ENCODE data around the gene SKI. TPM values are rescaled to one million over a fixed set of nuclear protein-coding genes. Genes with fewer than 3 reads are reported as not detected.
A peak's percentile ranks its signal among the peaks of the same experiment; 100 is the strongest.

SKI gene
- total RNA-seq, 1 experiment from 2014 or later: 89.5 TPM

DNA sequence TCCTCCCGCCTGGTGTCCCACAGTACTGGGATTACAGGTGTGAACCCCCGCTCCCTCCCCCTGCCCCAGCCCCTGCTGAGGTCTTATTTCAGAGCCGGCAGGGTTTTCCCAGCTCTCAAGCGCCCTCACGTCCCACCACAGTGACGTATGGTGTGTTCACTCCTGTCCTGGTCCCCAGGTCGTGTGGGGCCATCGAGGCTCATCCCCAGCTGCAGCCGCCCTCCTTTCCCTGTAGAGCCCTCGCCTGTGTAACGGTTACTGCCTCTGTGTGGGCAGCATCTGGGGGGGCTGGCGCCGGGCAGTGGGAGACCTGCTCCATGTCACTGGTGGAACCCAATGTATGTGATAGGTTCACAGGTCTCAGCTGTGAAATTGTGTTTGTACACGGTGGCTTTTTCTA, 23.2 kb downstream of the SKI start:
- Mint-ChIP-seq H3K36me3 (ENCODE audit: insufficient read depth in 1 of 3, low read depth in 3 of 3) (peaks cover 12 to 21% (median 19%) of the 10 kb centered on the region in 3 experiments), H3K4me3 (no peak overlapping the region; a peak in 1 of 5 replicates), H3K9me3 (peaks cover 3 to 4% of the 10 kb centered on the region in 2 experiments; a peak in 2 of 5 replicates), H3K27ac (peak overlapping the region in 2 of 3 experiments; percentile 21 to 97; a peak in 3 of 7 replicates), H3K4me1 (peaks cover 56% of the 10 kb centered on the region in 2 experiments), H3K27me3 (ENCODE audit: low read depth) (no peaks in the 10 kb centered on the region)
- DNase-seq: no peak
- Histone ChIP-seq H3K9me3 (ENCODE audit: control insufficient read depth, low read depth, low read length) (no peaks in the 10 kb centered on the region), H3K27me3 (ENCODE audit: insufficient read depth, low read length) (no peaks in the 10 kb centered on the region), H3K9ac (ENCODE audit: extremely low read depth, insufficient read length, low read length) (no peak overlapping the region), H2AK5ac (ENCODE audit: insufficient read length, low read length) (no peak overlapping the region), H3K79me2 (ENCODE audit: insufficient read depth, low read length) (peaks cover 66% of the 10 kb centered on the region; the same call in 1 of the 2 replicates), H3K4ac (ENCODE audit: low read depth, low read length) (no peak overlapping the region), H4K5ac (ENCODE audit: insufficient read length, low read depth, low read length) (no peak overlapping the region), H4K8ac (replicated peaks; ENCODE audit: insufficient read length, low read depth, low read length) (no peak overlapping the region), H3K79me1 (ENCODE audit: insufficient read depth, low read depth, low read length, poor library complexity, severe bottlenecking) (peaks cover 7% of the 10 kb centered on the region), H2BK120ac (ENCODE audit: low read depth, low read length, poor library complexity, severe bottlenecking) (no peak overlapping the region), H3K4me1 (ENCODE audit: insufficient read depth, low read length) (peaks cover 22% of the 10 kb centered on the region), H3K18ac (ENCODE audit: insufficient read length, low read depth, low read length) (no peak overlapping the region), H3K14ac (ENCODE audit: insufficient read depth, low read length) (no peak overlapping the region), H3K4me2 (ENCODE audit: insufficient read depth, insufficient read length, low read length) (no peak overlapping the region), H3T11ph (ENCODE audit: low read length) (no peak overlapping the region), H3K23ac (ENCODE audit: insufficient read length, low read depth, low read length) (no peak overlapping the region), H4K91ac (ENCODE audit: insufficient read length, low read depth, low read length) (no peak overlapping the region), H4K20me1 (ENCODE audit: control insufficient read depth, insufficient read depth, insufficient read length) (peaks cover 3% of the 10 kb centered on the region), H2BK15ac (ENCODE audit: low read depth, low read length) (no peak overlapping the region), H2AFZ (ENCODE audit: low read length) (no peak overlapping the region), H2BK5ac (ENCODE audit: insufficient read length, low read length) (no peak overlapping the region), H3K56ac (ENCODE audit: insufficient read length, low read depth, low read length) (no peak overlapping the region), H3K23me2 (ENCODE audit: insufficient read length, low read depth, low read length, poor library complexity, severe bottlenecking) (no peaks in the 10 kb centered on the region), H3K27ac (ENCODE audit: insufficient read length, low read depth, low read length) (no peak overlapping the region), H2BK12ac (ENCODE audit: insufficient read length, low read depth, low read length) (no peak overlapping the region), H2BK20ac (ENCODE audit: low read depth, low read length, poor library complexity, severe bottlenecking) (no peak overlapping the region)
- TF ChIP-seq, protein P1, sequence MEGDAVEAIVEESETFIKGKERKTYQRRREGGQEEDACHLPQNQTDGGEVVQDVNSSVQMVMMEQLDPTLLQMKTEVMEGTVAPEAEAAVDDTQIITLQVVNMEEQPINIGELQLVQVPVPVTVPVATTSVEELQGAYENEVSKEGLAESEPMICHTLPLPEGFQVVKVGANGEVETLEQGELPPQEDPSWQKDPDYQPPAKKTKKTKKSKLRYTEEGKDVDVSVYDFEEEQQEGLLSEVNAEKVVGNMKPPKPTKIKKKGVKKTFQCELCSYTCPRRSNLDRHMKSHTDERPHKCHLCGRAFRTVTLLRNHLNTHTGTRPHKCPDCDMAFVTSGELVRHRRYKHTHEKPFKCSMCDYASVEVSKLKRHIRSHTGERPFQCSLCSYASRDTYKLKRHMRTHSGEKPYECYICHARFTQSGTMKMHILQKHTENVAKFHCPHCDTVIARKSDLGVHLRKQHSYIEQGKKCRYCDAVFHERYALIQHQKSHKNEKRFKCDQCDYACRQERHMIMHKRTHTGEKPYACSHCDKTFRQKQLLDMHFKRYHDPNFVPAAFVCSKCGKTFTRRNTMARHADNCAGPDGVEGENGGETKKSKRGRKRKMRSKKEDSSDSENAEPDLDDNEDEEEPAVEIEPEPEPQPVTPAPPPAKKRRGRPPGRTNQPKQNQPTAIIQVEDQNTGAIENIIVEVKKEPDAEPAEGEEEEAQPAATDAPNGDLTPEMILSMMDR (conservative IDR thresholded peaks at IDR 0.05): no peak
- no CpG with 5 or more reads among the region's 14 CpGs for WGBS (ENCODE audit: extremely low coverage, insufficient read length, low lambda C conversion rate)
